ENCODE measurements around the gene PEAK3.

The PEAK3 gene

GRCh38 chr19:2282062-2282861 is at the start of gene PEAK3:
TSS of gene PEAK3 (minus strand) at chr19:2282175. CDS start at chr19:2280931, 1,244 bp downstream.
- no peak for DNase-seq (ENCODE audit: low read depth in 3 of 3)

- no peak for DNase-seq (ENCODE audit: low read depth in 3 of 3)
Observed at GRCh38 chr19:2330632-2331284, 48.8 kb upstream of the PEAK3 start.

GRCh38 chr19:2330255-2330631 is 48.3 kb upstream of the PEAK3 start:
- DNase-seq (ENCODE audit: low read depth in 3 of 3), result no peak

- DNase-seq (ENCODE audit: low read depth in 3 of 3), result no peak
Observed at GRCh38 chr19:2329501-2329916, 47.5 kb upstream of the PEAK3 start.

GRCh38 chr19:2329149-2329478 is 47.1 kb upstream of the PEAK3 start:
- no peak for DNase-seq (ENCODE audit: low read depth in 3 of 3)

GRCh38 chr19:2328401-2329148 is 46.6 kb upstream of the PEAK3 start, which contains the start of the genes LSM7 and SPPL2B:
TSS of gene LSM7 (minus strand) at chr19:2328586. CDS start at chr19:2328566, 20 bp downstream.
TSS of gene SPPL2B (plus strand) at chr19:2328684. CDS start at chr19:2328710, 26 bp downstream.
- DNase-seq (ENCODE audit: low read depth in 3 of 3), result peak; percentile 84 to 89 (median 84)

GRCh38 chr19:2327773-2328400 is 45.9 kb upstream of the PEAK3 start:
- peak; percentile 40 to 62 (median 44) for DNase-seq (ENCODE audit: low read depth in 3 of 3)

GRCh38 chr19:2326699-2327360 is 44.9 kb upstream of the PEAK3 start:
- DNase-seq (ENCODE audit: low read depth in 3 of 3), result no peak

- DNase-seq (ENCODE audit: low read depth in 3 of 3), result no peak
Observed at GRCh38 chr19:2325281-2326046, 43.5 kb upstream of the PEAK3 start.

- DNase-seq (ENCODE audit: low read depth in 3 of 3), result no peak
Observed at GRCh38 chr19:2324220-2324948, 42.4 kb upstream of the PEAK3 start.

GRCh38 chr19:2323707-2324106 is 41.7 kb upstream of the PEAK3 start:
- DNase-seq (ENCODE audit: low read depth in 3 of 3), result no peak

- DNase-seq (ENCODE audit: low read depth in 3 of 3), result no peak
Observed at GRCh38 chr19:2321565-2322283, 39.7 kb upstream of the PEAK3 start.

GRCh38 chr19:2320939-2321338 is 39.0 kb upstream of the PEAK3 start:
- no peak for DNase-seq (ENCODE audit: low read depth in 3 of 3)

- DNase-seq (ENCODE audit: low read depth in 3 of 3), result no peak
Observed at GRCh38 chr19:2320049-2320448, 38.1 kb upstream of the PEAK3 start.

GRCh38 chr19:2319551-2319950 is 37.6 kb upstream of the PEAK3 start:
- no peak for DNase-seq (ENCODE audit: low read depth in 3 of 3)

GRCh38 chr19:2318923-2319322 is 36.9 kb upstream of the PEAK3 start:
- DNase-seq (ENCODE audit: low read depth in 3 of 3), result no peak

- DNase-seq (ENCODE audit: low read depth in 3 of 3), result no peak
Observed at GRCh38 chr19:2317756-2318155, 35.8 kb upstream of the PEAK3 start.

GRCh38 chr19:2317300-2317699 is 35.3 kb upstream of the PEAK3 start:
- no peak for DNase-seq (ENCODE audit: low read depth in 3 of 3)

- DNase-seq (ENCODE audit: low read depth in 3 of 3), result no peak
Observed at GRCh38 chr19:2315818-2316353, 33.9 kb upstream of the PEAK3 start.

Measured in stimulated activated CD4-positive, alpha-beta T cell treated with anti-CD3 and anti-CD28 coated beads, TNF-alpha, amount 100 ng/mL, for 24 hours (primary cell).